ENCODE measurements around the gene GPX6. TPM values are rescaled to one million over a fixed set of nuclear protein-coding genes. Genes with fewer than 3 reads are reported as not detected.

GPX6 gene
- total RNA-seq, 1 experiment from 2014 or later, result not detected

- H3K4me1 ChIP-seq (ENCODE audit: control insufficient read depth in 1 of 2, insufficient read depth in 2 of 2, low read length in 2 of 2), result peaks cover 6 to 12% of the 10 kb centered on the region in 2 experiments; a peak in 3 of 4 replicates
- ChIA-PET RAD21 (ENCODE audit: low non-redundant PET in 1 of 2, low total read pairs in 2 of 2, uncharacterized antibody in 2 of 2, unreplicated experiment in 2 of 2) (no interaction called here), CTCF (interaction anchor here (1.1 kb wide), 1 partner anchor 26 kb away, joined by 3 read pairs; no protein-coding TSS in a partner anchor), POLR2A (no interaction called here)
- no peak overlapping the region for H3K27ac ChIP-seq (ENCODE audit: low read depth, low read length)
- no peak for DNase-seq (ENCODE audit: low read depth, low spot score)
- no peak for TF ChIP-seq TCF7L2 (IDR thresholded peaks at IDR 0.05; ENCODE audit: borderline replicate concordance, extremely low read depth, insufficient read depth, insufficient read length)
- no peak for TF ChIP-seq ZBTB33 (IDR thresholded peaks at IDR 0.05; ENCODE audit: extremely low read depth, insufficient replicate concordance, low read length)
- no peak for TF ChIP-seq CEBPB (IDR thresholded peaks at IDR 0.05; ENCODE audit: low read depth)
- no peak for TF ChIP-seq ZNF274 (IDR thresholded peaks at IDR 0.05; ENCODE audit: low read depth, low read length)
- TF ChIP-seq SP1 (IDR thresholded peaks at IDR 0.05; ENCODE audit: low read depth), result no peak
- TF ChIP-seq EGR1 (IDR thresholded peaks at IDR 0.05; ENCODE audit: low read depth), result no peak
- no peak for TF ChIP-seq RAD21 (IDR thresholded peaks at IDR 0.05; ENCODE audit: low read depth)
- TF ChIP-seq CTCF (IDR thresholded peaks at IDR 0.05 in 2 of 3, conservative IDR thresholded peaks at IDR 0.05 in 1 of 3; ENCODE audit: borderline replicate concordance in 1 of 3, insufficient read depth in 1 of 3, low read depth in 2 of 3, low read length in 2 of 3), result no peak
- H3K9me2 ChIP-seq (ENCODE audit: insufficient read depth), result no peaks in the 10 kb centered on the region
- H3K27me3 ChIP-seq (ENCODE audit: insufficient read depth, low read length), result no peaks in the 10 kb centered on the region
- H4K20me1 ChIP-seq (ENCODE audit: insufficient read depth), result no peaks in the 10 kb centered on the region
- H3K9me3 ChIP-seq (ENCODE audit: control insufficient read depth in 1 of 2, insufficient read depth in 1 of 2, low read depth in 1 of 2, low read length in 2 of 2), result no peaks in the 10 kb centered on the region
- ATAC-seq, result no peak
- H2AFZ ChIP-seq (ENCODE audit: low read depth, low read length, poor library complexity, severe bottlenecking), result no peak overlapping the region
- intact Hi-C loops (cut with micrococcal nuclease), result loop anchor here (5.0 kb wide), 2 partner anchors 53 to 138 kb away; no protein-coding TSS in a partner anchor
- H3K79me2 ChIP-seq (ENCODE audit: insufficient read depth, low read length), result no peaks in the 10 kb centered on the region
- no peak overlapping the region for H3K4me3 ChIP-seq (replicated peaks in 1 of 2; ENCODE audit: low read depth in 1 of 2, low read length in 2 of 2)
- H3K36me3 ChIP-seq (ENCODE audit: control insufficient read depth in 1 of 2, insufficient read depth in 2 of 2, low read length in 2 of 2), result no peaks in the 10 kb centered on the region
- H3K9ac ChIP-seq (ENCODE audit: low read length), result no peak overlapping the region
- no peak overlapping the region for H3K4me2 ChIP-seq (ENCODE audit: low read length)
- no TSS peak for BruUV-seq (replicated peaks)
Measured at GRCh38 chr6:28543651-28544610, 28.3 kb upstream of the GPX6 start.

Measured in HCT116 (cell line).